Loucy (cell line): ENCODE data around the gene KATNAL1.

Experiments used
- H2AFZ ChIP-seq: fragments of 200-600 bp; sonication (generic); 2 replicates; pipeline ENCODE4 v1.6.0; 2016; ENCODE audit warnings: antibody characterized with exemption, mild to moderate bottlenecking, low read length, moderate library complexity
- H3F3A ChIP-seq: fragments of 200-600 bp; 2 replicates; pipeline ENCODE4 v1.6.0; 2016; ENCODE audit warnings: antibody characterized with exemption, low read depth, mild to moderate bottlenecking
- H3K27me3 ChIP-seq: fragments of 200-600 bp; sonication (generic); 2 replicates; pipeline ENCODE4 v1.6.1; 2014; ENCODE audit warnings: low read length, mild to moderate bottlenecking; ENCODE audit not compliant: insufficient read depth, poor library complexity, severe bottlenecking
- H3K36me3 ChIP-seq: fragments of 200-600 bp; sonication (generic); 2 replicates; pipeline ENCODE4 v1.6.1; 2016; ENCODE audit warnings: low read length; ENCODE audit not compliant: insufficient read depth
- H3K4me1 ChIP-seq: fragments of 200-600 bp; sonication (generic); 2 replicates; pipeline ENCODE4 v1.5.1; 2014; ENCODE audit warnings: low read length, mild to moderate bottlenecking; ENCODE audit not compliant: insufficient read depth, poor library complexity, severe bottlenecking
- H3K4me2 ChIP-seq: fragments of 200-600 bp; sonication (generic); 2 replicates; pipeline ENCODE4 v1.6.0; 2014; ENCODE audit warnings: antibody characterized with exemption, low read length, low read depth, mild to moderate bottlenecking; ENCODE audit not compliant: poor library complexity, severe bottlenecking
- H3K4me3 ChIP-seq: fragments of 200-600 bp; sonication (generic); 2 replicates; pipeline ENCODE4 v1.5.1; 2014; ENCODE audit warnings: low read length, mild to moderate bottlenecking, mixed read lengths; ENCODE audit not compliant: poor library complexity, severe bottlenecking
- H3K79me2 ChIP-seq: fragments of 200-600 bp; sonication (generic); 2 replicates; pipeline ENCODE4 v1.6.1; 2014; ENCODE audit warnings: low read length; ENCODE audit not compliant: insufficient read depth
- H3K9ac ChIP-seq: fragments of 200-600 bp; sonication (generic); 2 replicates; pipeline ENCODE4 v1.6.0; 2014; ENCODE audit warnings: mild to moderate bottlenecking, low read depth, low read length, moderate library complexity; ENCODE audit not compliant: poor library complexity, severe bottlenecking
- H3K9me2 ChIP-seq: fragments of 200-600 bp; sonication (generic); replicated peaks from 2 replicates; pipeline ENCODE4 v1.6.1; 2016; ENCODE audit warnings: low read depth, low read length, mixed read lengths
- H3K9me3 ChIP-seq: fragments of 200-600 bp; sonication (generic); 2 replicates; pipeline ENCODE4 v1.6.1; 2014; ENCODE audit warnings: mild to moderate bottlenecking, antibody characterized with exemption, low read length, low read depth; ENCODE audit not compliant: insufficient read depth
- H4K20me1 ChIP-seq: fragments of 200-600 bp; sonication (generic); 2 replicates; pipeline ENCODE4 v1.6.0; 2014; ENCODE audit warnings: antibody characterized with exemption, low read length, mild to moderate bottlenecking; ENCODE audit not compliant: insufficient read depth, poor library complexity, severe bottlenecking
- EZH2phosphoT487 ChIP-seq: fragments of 200-600 bp; IDR thresholded peaks from 2 replicates; pipeline ENCODE4 v1.6.1; 2018; ENCODE audit warnings: antibody characterized with exemption, mild to moderate bottlenecking, moderate library complexity, borderline replicate concordance
- TF ChIP-seq, protein P1 (sequence below): fragments of 200-600 bp; sonication (generic); conservative IDR thresholded peaks from 2 replicates; pipeline ENCODE4 v1.5.1; 2014; ENCODE audit warnings: mild to moderate bottlenecking, antibody characterized with exemption, low read length

The KATNAL1 gene

DNA sequence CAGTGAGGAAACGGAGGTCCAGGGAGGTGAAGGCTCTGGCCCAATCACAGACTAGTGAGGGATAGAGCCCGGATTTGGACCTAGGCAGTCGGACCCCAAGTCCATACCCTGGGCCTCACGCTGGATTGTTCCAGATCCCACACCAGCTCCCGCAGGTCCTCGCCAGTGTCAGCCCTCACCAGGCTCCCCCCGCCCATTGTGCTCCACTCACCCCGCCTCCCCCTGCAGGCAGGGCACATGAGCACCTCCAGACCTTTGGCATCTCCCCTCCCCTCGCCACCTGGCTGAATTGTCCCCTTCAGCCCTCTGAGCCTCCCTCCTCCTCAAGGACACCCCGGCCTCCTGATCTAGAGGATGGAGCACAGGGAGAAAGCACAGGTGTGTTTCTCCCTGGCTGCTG, 152.4 kb downstream of the KATNAL1 start:
- Histone ChIP-seq H3K9me3 (no peaks in the 10 kb centered on the region), H3K36me3 (no peaks in the 10 kb centered on the region), H3K9ac (no peak overlapping the region), H2AFZ (no peak overlapping the region), H3F3A (no peaks in the 10 kb centered on the region), H3K27me3 (no peaks in the 10 kb centered on the region), H3K4me1 (peaks cover 26% of the 10 kb centered on the region), H3K79me2 (no peaks in the 10 kb centered on the region), H3K4me2 (no peak overlapping the region), H3K4me3 (no peak overlapping the region), H3K9me2 (no peaks in the 10 kb centered on the region), H4K20me1 (no peaks in the 10 kb centered on the region)
- TF ChIP-seq, protein P1, sequence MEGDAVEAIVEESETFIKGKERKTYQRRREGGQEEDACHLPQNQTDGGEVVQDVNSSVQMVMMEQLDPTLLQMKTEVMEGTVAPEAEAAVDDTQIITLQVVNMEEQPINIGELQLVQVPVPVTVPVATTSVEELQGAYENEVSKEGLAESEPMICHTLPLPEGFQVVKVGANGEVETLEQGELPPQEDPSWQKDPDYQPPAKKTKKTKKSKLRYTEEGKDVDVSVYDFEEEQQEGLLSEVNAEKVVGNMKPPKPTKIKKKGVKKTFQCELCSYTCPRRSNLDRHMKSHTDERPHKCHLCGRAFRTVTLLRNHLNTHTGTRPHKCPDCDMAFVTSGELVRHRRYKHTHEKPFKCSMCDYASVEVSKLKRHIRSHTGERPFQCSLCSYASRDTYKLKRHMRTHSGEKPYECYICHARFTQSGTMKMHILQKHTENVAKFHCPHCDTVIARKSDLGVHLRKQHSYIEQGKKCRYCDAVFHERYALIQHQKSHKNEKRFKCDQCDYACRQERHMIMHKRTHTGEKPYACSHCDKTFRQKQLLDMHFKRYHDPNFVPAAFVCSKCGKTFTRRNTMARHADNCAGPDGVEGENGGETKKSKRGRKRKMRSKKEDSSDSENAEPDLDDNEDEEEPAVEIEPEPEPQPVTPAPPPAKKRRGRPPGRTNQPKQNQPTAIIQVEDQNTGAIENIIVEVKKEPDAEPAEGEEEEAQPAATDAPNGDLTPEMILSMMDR = no peak
- no peak for TF ChIP-seq EZH2phosphoT487

DNA sequence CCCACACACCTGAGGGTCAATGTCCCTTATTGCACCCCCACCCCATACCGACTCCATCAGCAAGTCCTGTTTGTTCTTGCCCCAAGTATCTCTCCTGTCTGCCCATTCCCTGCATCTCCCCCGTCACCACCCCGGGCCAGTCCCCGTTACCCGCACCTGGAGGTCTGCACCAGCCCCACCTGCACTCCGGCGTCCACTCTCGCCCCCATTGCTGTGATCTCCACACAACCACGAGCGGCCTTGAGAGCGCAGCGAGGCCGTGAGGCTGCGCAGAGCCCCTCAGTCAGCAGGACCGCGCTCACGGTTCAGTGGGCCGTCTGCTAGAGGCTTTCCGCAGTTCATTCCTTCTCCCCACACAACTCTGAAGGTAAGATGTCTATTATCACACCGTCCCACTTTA, 152.8 kb downstream of the KATNAL1 start:
- no peaks in the 10 kb centered on the region for H3K9me2 ChIP-seq
- H3K9ac ChIP-seq = no peak overlapping the region
- peaks cover 26% of the 10 kb centered on the region for H3K4me1 ChIP-seq
- no peak overlapping the region for H3K4me3 ChIP-seq
- H4K20me1 ChIP-seq = no peaks in the 10 kb centered on the region
- H3K79me2 ChIP-seq = no peaks in the 10 kb centered on the region
- no peaks in the 10 kb centered on the region for H3K27me3 ChIP-seq
- H2AFZ ChIP-seq = no peak overlapping the region
- H3F3A ChIP-seq = no peaks in the 10 kb centered on the region
- H3K36me3 ChIP-seq = no peaks in the 10 kb centered on the region
- no peak for TF ChIP-seq EZH2phosphoT487
- TF ChIP-seq, protein P1 = no peak
- no peak overlapping the region for H3K4me2 ChIP-seq
- no peaks in the 10 kb centered on the region for H3K9me3 ChIP-seq

DNA sequence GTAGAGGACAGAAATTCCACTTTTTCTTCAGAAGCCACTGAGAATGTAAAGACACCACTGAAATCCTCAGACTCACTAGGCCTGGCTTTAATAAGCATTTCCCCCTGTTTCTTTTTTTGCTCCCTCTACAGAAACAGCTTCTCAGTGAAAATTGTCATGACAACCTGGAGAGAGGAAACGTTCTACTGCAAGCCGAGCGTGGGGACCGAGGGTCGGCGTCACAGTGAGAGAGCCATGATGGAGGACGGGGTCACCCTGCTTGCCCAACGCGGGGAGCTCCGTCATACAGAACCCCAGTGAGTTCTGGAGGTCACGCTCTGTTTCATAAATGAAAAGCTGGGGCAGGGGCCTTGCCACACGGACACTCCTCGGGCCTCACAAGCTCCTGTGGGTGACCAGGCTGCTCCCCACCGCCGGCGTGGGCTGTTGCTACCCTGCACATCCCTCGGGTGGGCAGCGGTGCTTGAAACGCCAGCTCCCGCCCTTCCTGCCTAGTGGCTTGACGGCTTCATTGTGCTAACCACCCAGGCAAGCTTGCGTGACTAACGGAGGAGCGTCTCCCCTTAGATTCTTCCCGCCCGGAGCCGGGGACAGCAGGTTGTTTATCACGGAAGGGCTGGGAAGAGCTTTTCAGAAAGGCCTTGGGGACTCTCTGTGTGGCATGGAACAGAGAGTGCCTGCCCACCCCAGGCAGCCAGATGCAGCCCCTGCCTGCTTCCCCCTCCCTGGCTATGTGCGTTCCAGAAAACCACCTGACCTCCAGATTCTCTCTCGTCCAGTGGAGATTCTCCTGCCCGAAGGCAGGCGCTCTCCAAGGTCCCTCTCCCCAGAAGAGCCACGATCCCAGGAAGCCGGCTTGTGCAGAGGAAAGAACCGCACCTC, 153.6 kb downstream of the KATNAL1 start:
- no peaks in the 10 kb centered on the region for H3K27me3 ChIP-seq
- TF ChIP-seq, protein P1 = no peak
- no peak for TF ChIP-seq EZH2phosphoT487
- no peak overlapping the region for H3K4me3 ChIP-seq

More for the DNA sequence above, 153.6 kb downstream of the KATNAL1 start:
- no peaks in the 10 kb centered on the region for H3K36me3 ChIP-seq
- H3F3A ChIP-seq = no peaks in the 10 kb centered on the region
- H3K4me1 ChIP-seq = peaks cover 30% of the 10 kb centered on the region
- no peaks in the 10 kb centered on the region for H3K9me2 ChIP-seq
- no peaks in the 10 kb centered on the region for H3K9me3 ChIP-seq
- H3K9ac ChIP-seq = no peak overlapping the region
- H4K20me1 ChIP-seq = no peaks in the 10 kb centered on the region
- no peaks in the 10 kb centered on the region for H3K79me2 ChIP-seq
- H2AFZ ChIP-seq = no peak overlapping the region
- no peak overlapping the region for H3K4me2 ChIP-seq
